NCI-H187 (cell line): ENCODE measurements around the gene TMEM235.
A peak's percentile ranks its signal among the peaks of the same experiment; 100 is the strongest.

Source experiments
- DNase-seq, 2 experiments: peaks; one replicate each; lab custom pipeline; 2025; lab: John Stamatoyannopoulos, UW

Gene TMEM235

DNA sequence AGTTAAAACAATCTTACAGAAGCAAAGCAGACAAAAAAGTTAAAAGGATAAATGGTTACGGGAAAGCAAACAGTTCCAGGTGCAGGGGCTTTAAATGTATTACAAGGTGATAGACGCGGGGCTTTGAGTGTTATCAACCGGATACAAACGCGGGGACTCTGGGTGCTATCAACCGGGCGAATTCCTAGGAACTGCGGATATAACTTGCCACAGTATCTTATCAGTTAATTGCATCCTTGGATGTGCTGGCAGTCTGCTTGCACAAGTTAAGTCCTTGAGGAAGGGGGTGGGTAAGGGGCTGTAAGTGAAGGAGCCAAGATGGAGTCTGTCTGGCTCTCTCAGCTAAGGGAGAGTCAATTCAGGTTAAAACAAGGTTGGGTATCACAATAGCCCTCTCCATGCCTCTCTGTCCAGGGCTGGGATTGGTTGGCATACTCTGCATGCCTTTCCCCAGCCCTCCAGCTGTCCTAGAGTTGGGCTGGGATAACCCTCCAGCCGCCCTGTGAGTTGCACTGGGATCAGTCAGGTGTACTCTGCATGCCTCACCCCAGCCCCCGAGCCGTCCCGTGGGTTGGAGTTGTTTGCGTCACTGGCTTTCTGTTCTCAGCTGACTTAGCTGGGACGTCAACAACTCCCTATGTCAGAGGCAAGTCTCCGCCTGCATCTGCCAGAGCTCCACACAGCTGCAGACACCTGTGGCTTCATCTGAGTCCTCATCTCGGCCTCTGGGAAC lies 40.9 kb downstream of the TMEM235 start:
- no peak for DNase-seq

DNA sequence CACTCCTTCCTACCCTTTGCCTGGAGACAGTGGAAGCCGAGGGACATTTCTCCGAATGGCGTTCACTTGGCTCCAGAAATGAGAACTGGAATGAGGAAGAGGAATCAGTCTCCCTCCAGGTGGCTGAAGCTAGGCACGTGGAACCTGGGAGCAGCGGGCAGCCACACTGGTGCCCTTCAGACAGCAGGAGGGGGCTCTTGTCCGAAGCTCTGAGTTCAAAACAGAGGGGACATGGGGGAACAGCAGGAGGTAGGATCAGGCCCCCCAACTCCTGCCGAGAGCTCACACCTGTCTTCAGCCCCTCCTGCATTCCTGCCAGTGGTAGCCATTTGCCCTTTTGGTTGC lies 41.5 kb downstream of the TMEM235 start:
- DNase-seq, result no peak

DNA sequence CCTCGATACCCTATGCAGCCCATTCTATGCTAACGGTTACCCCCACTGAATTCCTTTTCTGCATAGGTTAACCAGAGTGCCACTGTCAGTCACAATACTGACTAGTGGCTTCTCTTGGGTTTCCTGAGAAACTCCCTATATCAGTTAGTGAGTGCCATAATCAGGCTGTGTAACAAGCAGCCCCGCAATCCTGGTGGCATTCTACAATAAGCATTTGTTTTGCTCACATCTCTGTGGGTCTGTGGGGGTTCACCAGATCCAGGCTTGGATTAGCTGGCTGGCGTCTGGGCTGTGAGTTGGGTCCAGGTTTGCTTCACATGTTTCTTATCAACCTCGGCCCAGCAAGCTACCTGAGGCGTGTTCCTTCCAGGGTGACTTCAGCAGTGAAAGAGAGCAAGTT lies 42.4 kb downstream of the TMEM235 start:
- DNase-seq, result no peak

DNA sequence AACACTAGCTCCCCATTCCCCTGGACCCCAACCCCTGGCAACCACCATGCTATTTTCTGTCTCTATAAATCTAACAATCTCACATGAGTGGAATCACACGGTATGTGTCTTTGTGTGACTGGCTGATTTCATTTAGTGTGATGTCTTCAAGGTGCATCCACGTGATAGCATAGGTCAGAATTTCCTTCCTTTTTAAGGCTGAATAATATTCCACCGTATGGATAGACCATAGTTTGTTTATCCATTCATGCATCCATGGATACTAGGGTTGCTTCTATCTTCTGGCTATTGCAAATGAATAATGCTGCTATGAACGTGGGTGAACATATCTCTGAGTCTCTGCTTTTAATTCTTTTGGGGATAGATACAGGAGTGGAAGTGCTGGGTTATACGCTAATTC lies 43.9 kb downstream of the TMEM235 start:
- no peak for DNase-seq

DNA sequence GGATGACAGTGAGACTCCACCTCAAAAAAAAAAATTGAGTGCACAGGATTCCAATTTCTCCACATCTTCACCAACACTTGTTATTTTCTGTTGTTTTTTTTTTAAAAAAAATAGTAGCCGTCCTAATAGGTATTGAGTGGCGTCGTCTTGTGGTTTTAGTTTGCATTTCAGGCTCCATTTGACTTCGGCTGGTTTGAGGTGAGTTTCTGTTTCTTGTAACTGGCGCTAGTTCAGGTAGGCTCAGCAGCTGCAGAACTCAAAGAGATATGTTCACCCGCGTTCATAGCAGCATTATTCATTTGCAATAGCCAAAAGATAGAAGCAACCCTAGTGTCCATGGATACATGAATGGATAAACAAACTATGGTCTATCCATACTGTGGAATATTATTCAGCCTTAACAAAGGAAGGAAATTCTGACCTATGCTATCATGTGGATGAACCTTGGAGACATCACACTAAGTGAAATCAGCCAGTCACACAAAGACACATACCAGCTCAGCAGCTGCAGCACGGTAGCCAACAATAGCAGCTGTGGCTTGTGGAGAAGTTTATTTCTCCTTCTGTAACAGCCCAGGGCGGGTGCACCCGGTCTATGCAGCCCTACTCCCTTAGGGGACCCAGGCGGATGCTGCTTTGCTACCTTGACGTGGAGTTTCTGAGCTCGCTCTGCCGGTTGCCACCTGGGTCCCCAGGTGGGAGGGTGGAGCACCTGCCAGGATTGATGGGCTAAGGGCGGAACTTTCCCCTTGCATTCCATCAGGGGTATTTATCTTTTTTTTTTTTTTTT lies 44.9 kb downstream of the TMEM235 start:
- no peak for DNase-seq

DNA sequence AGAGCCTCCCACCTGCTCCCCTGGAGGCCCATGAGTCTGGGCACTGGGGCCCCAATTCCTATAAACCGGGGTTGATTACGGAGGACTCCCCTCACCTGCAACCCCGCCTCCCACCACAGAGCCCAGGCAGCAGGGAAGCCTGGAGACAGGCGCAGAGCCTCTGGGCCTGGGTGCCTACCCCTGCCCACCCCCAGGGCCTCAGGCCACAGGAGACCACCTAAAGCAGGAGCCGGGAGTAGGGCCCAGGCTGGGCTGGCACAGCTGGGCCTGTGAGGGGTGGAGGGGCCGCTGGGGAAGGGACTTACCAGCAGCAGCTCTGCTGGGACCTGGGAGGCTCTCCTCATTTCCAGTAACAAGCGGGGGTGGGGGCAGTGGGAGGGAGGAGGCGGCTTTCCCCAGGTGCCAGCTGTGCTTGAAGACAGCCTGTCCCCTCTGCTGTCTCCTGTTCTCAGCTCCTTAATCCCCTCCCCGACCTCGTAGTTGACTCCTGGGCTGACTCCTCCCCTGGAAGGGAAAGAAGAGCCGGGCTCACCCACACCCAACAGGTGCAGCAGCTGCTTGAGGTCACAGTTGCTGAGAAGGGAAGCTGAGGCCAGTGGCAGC lies 46.8 kb downstream of the TMEM235 start:
- DNase-seq, result peak in 1 of 2 experiments; percentile 82

DNA sequence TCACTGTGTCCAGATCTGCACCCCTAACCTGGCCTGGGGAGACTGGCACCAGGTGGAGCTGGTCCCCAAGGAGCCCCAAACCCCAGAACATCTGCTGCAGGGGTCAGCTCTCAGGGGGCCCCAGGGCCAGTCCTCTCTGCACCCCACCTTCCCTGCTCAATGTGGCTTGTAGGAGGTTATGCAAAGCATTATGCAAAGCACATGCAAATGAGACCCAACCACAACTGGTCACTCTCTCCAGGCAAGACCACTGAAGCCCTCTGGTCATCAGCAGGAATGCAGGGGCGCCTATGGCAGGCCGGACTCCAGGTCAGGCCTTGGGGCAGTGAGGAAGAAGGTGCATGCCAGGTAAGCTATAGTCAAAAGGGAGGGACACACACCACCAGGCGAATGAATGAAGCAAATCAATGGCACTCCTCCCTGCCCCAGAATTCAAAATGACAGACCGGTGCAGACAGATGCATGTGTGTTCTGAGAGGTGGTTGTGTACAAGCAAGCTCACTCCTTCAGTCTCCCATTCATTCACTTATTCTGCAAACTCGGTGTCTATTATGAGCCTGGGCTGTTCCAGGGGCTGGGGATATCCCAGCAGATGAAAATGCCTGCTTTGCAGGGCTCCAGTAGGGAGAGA lies 48.0 kb downstream of the TMEM235 start:
- DNase-seq, result no peak

DNA sequence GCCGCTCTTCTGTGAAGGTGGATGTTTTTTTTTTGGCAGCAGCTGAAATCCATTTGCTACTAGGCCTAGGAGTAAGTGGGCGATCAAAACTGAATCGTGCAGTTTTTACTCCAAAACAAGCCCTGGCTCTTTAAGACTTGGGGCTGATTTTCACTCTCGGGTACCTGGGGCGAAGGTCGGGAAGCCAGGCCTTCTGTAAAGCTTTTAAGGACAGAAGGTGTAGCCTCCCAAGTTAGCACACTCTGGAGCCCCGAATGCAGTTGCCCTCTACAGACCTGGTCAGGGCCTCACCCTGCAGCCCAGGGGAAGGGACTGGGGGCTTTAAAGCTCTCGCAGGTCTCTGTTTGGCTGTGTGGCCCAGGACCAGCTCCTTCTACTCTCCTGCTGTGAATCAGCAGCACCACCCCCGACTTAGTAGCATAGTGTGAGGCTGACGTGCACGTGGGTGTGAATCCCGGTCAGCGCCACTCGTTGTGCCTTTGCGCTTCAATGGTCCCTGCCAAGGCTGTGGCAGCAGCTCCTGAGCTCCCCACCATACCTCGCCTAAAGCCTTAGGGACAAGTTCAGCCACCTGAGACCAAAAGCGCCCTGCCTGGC lies 49.9 kb downstream of the TMEM235 start:
- DNase-seq, result no peak

DNA sequence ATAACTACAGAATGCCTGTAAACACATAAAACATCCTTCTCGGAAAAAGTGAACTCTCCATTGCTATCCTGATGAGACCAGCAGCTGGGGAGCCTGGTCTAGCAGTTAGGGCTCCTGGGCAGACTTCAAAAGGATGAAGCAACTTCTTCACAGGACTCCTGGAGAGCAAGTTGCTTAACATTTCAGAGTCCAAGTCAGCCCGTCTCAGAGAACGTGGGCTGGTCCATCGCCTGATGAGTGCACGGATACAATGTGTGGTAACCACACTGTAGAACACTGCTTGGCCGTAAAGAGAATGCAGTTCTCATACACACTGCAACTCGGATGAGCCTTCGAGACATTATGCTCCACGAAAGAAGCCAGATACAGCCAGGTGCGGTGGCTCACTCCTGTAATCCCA lies 52.7 kb downstream of the TMEM235 start:
- DNase-seq, result no peak

DNA sequence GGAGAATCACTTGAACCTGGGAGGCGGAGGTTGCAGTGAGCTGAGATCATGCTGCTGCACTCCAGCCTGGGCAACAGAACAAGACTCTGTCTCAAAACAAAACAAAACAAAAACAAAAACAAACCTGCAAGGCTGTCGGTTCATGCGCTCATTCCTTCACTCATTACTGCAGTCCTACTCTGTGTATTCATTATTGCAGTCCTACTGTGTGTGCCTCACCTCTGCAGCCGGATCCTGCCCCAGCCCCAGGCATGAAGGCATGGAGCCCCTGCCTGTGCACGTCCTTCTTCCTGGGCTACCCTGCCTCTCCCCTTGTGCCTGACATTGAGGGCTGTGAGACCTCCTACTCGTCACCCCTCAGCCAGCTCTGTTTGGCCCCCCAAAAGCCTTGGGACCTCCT lies 57.6 kb downstream of the TMEM235 start:
- DNase-seq, result no peak

DNA sequence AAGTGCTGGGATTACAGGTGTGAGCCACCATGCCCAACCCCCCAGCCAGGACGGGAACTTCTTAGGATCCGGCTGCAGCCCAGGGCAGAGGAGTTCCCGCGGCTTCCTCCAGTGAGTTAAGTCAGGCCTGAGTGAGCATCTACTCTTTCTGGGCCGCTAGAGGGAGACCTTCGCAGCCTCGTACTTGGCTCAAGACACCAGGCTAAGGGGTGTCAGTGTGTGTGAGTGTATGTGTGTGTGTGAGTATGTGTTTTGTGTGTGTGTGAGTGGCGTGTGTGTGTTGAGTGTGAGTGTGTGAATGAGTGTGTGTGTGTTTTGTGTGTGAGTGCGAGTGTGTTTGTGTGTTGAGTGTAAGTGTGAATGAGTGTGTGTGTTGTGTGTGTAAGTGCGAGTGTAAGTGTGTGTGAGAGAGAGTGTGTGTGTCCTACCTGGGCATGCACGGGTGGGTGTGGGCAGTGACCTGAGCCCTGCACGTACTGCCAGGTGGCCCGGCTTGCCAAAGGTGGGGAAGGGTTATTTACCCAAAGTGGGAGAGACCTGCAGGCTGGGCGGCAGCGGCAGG lies 58.5 kb downstream of the TMEM235 start:
- peak; percentile 4 to 75 for DNase-seq
